H1 (cell line): ENCODE results near the gene TFF3. TPM values are rescaled to one million over a fixed set of nuclear protein-coding genes. Genes with fewer than 3 reads are reported as not detected.

ENCODE experiments used
- ATF3 ChIP-seq: IDR thresholded peaks from 2 replicates; pipeline ENCODE4 v1.6.1; 2011; ENCODE audit warnings: low read depth, mild to moderate bottlenecking, low read length; ENCODE audit not compliant: insufficient read depth
- CEBPB ChIP-seq: IDR thresholded peaks from 2 replicates; pipeline ENCODE4 v1.6.1; 2012; ENCODE audit warnings: low read depth, low read length
- GABPA ChIP-seq: IDR thresholded peaks from 2 replicates; pipeline ENCODE4 v1.6.1; 2011; ENCODE audit warnings: mild to moderate bottlenecking, low read length, moderate library complexity, borderline replicate concordance; ENCODE audit not compliant: insufficient read depth
- GTF2F1 ChIP-seq: IDR thresholded peaks from 2 replicates; pipeline ENCODE4 v1.6.1; 2012; ENCODE audit warnings: low read depth, low read length, improper control_type of control experiment, borderline replicate concordance
- KDM4A ChIP-seq: IDR thresholded peaks from one replicate; pipeline ENCODE4 v1.7.1; 2012; ENCODE audit warnings: low read depth, mild to moderate bottlenecking, moderate library complexity, low read length, inconsistent platforms; ENCODE audit not compliant: severe bottlenecking
- NANOG ChIP-seq: IDR thresholded peaks from 2 replicates; pipeline ENCODE4 v1.6.1; 2011; ENCODE audit warnings: low read length, low read depth, mild to moderate bottlenecking, inconsistent platforms; ENCODE audit not compliant: insufficient read depth, poor library complexity, severe bottlenecking
- POLR2AphosphoS5 ChIP-seq: IDR thresholded peaks from 2 replicates; pipeline ENCODE4 v1.6.1; 2011; ENCODE audit warnings: low read depth, low read length
- TEAD4 ChIP-seq: IDR thresholded peaks from 2 replicates; pipeline ENCODE4 v1.6.1; 2012; ENCODE audit warnings: low read depth, low read length, inconsistent platforms, mixed read lengths
- polyA plus RNA-seq, 7 experiments: library from polyadenylated mRNA; depleted of rRNA in 3 of 7; stranded (reverse) in 5 of 7; unstranded in 2 of 7; fragments of >200 nt in 5 of 7; fragments of 200-250 nt in 2 of 7; gene quantifications; 1 replicate in 5 of 7; 2 replicates in 1 of 7; 4 replicates in 1 of 7; pipeline versions ENCODE4 v1.2.1 to v1.2.3, GENCODE V29; 2011 to 2013; ENCODE audit warnings: missing spikeins in 2 of 7, mixed read lengths in 2 of 7
- total RNA-seq: library from RNA; stranded (reverse); fragmentation: NEBNext Ultra II Directional; extraction: Animal tissue kit (Norgen Biotek cat#: 25700); gene quantifications from 2 replicates; pipeline ENCODE4 v1.2.1, GENCODE V29; 2021

The TFF3 gene
- total and polyA plus RNA-seq, 2 of the 8 experiments (the other 6 are each of a cell fraction or from before 2014, with no cell fraction given), result 1.7 to 6.7 TPM

GRCh38 chr21:42298237-42298636 lies 17.0 kb downstream of the TFF3 start (continued):
- TF ChIP-seq GTF2F1 (no peak), GABPA (no peak), POLR2AphosphoS5 (no peak), CEBPB (no peak), TEAD4 (no peak), NANOG (no peak), ATF3 (no peak), KDM4A (no peak)
